ENCODE data around the gene ZNF474.

DNA sequence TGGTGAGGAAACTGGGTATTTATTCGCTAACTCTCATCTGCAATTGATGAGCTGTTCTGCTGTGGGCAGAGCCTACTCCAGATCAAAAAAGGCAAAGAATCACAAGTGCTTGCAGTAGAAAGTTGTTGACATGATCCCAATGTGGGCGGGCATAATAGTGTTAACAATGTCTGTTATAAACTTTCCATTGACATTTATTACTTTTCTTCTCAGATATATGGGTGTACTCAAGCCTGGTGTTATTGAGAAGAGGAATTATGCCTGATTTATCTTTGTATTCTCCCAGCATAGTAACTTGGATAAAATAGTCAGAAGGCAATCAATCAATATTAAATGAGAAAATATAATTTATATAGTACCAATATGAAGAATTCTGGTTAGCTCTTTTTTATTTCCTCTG is 47.8 kb downstream of the ZNF474 start:
- TF ChIP-seq, protein P1, sequence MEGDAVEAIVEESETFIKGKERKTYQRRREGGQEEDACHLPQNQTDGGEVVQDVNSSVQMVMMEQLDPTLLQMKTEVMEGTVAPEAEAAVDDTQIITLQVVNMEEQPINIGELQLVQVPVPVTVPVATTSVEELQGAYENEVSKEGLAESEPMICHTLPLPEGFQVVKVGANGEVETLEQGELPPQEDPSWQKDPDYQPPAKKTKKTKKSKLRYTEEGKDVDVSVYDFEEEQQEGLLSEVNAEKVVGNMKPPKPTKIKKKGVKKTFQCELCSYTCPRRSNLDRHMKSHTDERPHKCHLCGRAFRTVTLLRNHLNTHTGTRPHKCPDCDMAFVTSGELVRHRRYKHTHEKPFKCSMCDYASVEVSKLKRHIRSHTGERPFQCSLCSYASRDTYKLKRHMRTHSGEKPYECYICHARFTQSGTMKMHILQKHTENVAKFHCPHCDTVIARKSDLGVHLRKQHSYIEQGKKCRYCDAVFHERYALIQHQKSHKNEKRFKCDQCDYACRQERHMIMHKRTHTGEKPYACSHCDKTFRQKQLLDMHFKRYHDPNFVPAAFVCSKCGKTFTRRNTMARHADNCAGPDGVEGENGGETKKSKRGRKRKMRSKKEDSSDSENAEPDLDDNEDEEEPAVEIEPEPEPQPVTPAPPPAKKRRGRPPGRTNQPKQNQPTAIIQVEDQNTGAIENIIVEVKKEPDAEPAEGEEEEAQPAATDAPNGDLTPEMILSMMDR (IDR thresholded peaks at IDR 0.05 in 4 of 5, conservative IDR thresholded peaks at IDR 0.05 in 1 of 5), result no peak
- TF ChIP-seq POLR2A (IDR thresholded peaks at IDR 0.05), result no peak
